Gastrocnemius medialis (tissue), 4 donors: ENCODE results near the gene ARID1B.

Experiments
- CTCF ChIP-seq, 5 experiments: fragments of 450-650 bp in 3 of 5; fragments of 200-600 bp in 2 of 5; sonication (generic) in 2 of 5; IDR thresholded peaks in 4 of 5; conservative IDR thresholded peaks in 1 of 5; 1 replicate in 4 of 5; 2 replicates in 1 of 5; pipeline ENCODE4 v1.5.1; 2016 to 2019; ENCODE audit warnings: antibody characterized with exemption in 5 of 5, mild to moderate bottlenecking in 3 of 5, moderate library complexity in 3 of 5
- POLR2A ChIP-seq, 2 donors: fragments of 450-650 bp; IDR thresholded peaks; one replicate each; pipeline ENCODE4 v1.6.1; 2017; ENCODE audit warnings: antibody characterized with exemption in 2 of 2, mild to moderate bottlenecking in 2 of 2, moderate library complexity in 2 of 2

GRCh38 chr6:156868385-156868784 is 91.2 kb downstream of the ARID1B start:
- TF ChIP-seq CTCF (IDR thresholded peaks at IDR 0.05 in 4 of 5, conservative IDR thresholded peaks at IDR 0.05 in 1 of 5) = no peak
- TF ChIP-seq POLR2A (IDR thresholded peaks at IDR 0.05) = no peak
